D721Med (cell line): ENCODE data around the gene GTF3C4.

Experiments
- DNase-seq: peaks from one replicate; pipeline ENCODE4 v3.0.0; 2011; ENCODE audit warnings: low spot score; ENCODE audit not compliant: insufficient read length
- FAIRE-seq: peaks from 2 replicates; lab custom pipeline; 2011; peaks lifted over from hg19 to GRCh38; lab: Jason Lieb, UNC
- TF ChIP-seq, protein P1 (sequence below): IDR thresholded peaks from 2 replicates; pipeline ENCODE4 v1.5.1; 2012; ENCODE audit warnings: mild to moderate bottlenecking, control low read depth; ENCODE audit not compliant: insufficient read depth; ENCODE audit errors: missing control alignments

Gene GTF3C4

DNA sequence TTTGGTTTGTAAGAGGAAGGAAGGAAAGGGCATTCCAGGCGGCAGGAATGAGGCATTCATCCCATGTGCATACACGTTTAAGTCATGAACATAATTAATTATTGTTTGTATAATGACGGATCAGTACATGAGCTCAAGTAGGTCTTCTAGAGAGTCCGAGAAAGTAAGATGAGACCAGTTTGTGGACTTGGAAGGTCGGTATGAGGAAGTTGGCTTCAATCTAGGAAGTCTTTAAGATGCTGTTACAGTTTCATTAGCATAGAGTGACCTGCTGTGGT is 2.1 kb downstream of the GTF3C4 start:
- TF ChIP-seq, protein P1, sequence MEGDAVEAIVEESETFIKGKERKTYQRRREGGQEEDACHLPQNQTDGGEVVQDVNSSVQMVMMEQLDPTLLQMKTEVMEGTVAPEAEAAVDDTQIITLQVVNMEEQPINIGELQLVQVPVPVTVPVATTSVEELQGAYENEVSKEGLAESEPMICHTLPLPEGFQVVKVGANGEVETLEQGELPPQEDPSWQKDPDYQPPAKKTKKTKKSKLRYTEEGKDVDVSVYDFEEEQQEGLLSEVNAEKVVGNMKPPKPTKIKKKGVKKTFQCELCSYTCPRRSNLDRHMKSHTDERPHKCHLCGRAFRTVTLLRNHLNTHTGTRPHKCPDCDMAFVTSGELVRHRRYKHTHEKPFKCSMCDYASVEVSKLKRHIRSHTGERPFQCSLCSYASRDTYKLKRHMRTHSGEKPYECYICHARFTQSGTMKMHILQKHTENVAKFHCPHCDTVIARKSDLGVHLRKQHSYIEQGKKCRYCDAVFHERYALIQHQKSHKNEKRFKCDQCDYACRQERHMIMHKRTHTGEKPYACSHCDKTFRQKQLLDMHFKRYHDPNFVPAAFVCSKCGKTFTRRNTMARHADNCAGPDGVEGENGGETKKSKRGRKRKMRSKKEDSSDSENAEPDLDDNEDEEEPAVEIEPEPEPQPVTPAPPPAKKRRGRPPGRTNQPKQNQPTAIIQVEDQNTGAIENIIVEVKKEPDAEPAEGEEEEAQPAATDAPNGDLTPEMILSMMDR: no peak
- DNase-seq (no peak), FAIRE-seq (no peak)

DNA sequence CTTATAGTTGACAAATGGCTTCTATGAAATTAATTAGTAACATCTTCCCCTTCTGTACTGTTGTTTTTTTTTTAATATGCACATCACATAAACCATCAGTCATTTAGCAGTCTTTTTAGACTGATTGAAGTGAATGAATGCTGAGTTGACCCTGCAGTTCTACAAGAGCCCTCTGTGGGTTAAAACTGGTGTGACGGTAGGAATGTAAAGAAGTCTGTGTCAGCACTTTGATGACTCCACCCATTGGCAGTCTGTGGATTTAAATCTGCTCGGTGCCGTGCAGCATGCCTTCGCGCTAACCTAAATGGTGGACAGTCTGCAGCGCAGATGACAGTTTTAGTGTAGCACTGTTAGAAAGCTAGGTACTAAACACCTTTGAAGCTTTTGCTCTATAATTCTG is 3.1 kb downstream of the GTF3C4 start:
- no peak for DNase-seq
- no peak for FAIRE-seq
- TF ChIP-seq, protein P1: no peak

DNA sequence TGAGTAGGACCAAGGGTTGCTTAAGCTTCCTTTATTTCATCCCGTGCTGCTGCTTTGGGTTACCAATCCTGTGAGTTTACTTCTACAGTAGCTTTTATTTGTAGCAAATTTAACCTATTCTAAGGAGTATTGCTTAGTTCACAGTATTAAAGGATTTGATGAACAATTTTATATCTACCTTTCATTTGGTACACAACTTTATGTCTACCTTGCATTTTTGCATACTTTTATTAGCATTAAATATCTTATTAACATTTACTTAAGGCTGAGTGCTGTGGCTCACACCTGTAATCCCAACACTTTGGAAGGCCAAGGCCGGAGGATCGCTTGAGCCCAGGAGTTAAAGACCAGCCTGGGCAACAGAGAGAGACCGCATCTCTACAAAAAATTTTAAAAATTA is 4.2 kb downstream of the GTF3C4 start:
- FAIRE-seq (no peak), DNase-seq (no peak)
- TF ChIP-seq, protein P1: no peak

DNA sequence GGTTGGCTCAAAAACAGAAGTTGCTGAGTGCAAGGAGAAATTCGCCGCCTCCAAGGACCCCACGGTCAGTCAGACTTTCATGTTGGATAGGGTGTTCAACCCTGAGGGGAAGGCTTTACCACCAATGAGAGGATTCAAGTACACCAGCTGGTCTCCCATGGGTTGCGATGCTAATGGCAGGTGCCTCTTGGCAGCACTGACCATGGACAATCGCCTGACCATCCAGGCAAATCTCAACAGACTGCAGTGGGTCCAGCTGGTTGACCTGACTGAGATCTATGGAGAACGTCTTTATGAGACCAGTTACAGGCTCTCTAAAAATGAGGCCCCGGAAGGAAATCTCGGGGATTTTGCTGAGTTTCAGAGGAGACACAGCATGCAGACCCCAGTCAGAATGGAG is 7.7 kb downstream of the GTF3C4 start:
- FAIRE-seq: no peak
- DNase-seq: no peak

DNA sequence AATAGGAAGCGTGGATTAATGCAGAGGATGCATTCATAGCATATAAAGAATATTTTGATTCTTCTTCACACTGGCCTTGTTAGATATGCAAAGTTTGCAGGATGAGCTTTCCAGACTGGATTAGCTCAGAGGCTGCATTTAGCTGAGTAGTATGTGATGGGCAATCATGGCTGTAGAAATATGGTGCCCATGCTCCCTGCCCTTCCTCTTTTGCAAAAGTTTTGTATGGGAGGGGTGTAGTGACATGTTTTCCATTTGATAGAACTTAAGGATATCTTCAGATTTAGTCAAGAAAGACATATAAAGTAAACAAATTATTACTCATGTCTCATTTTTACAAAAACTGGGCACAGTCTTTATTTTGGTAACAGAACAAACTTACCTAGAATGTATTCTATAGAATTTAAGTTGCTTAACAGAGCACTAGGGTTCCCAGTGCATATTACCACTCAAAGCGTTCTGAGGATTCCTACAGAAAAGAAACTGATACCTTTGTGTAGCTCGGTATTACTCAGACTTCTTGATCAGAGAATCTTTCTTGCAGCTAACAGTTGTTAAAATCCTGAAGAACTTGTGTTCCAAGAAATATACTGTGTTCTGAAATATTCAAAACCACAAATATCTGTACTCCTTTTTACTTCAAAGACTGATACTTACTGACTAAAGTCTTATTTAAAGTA is 9.8 kb downstream of the GTF3C4 start:
- DNase-seq (no peak), FAIRE-seq (no peak)
- TF ChIP-seq, protein P1: no peak

More for the DNA sequence above, 7.7 kb downstream of the GTF3C4 start:
- TF ChIP-seq, protein P1: no peak

DNA sequence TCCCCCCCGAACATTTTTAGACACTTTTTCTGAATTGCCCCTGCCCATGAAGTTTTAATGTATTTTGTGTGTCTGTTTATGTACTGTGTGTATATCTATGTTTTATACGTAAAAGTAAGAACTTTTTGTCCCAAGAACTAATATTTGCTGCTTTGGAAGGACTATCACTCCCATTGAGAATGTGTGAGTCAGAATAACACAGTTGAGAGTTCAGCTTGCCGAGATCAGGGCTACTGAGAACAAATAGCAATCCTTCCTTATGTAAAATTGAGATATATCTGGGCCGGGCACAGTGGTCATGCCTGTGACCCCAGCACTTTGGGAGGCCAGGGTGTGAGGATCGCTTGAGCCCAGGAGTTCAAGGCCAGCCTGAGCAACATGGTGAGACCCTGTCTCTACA is 11.3 kb downstream of the GTF3C4 start:
- no peak for DNase-seq
- TF ChIP-seq, protein P1: no peak
- FAIRE-seq: no peak

DNA sequence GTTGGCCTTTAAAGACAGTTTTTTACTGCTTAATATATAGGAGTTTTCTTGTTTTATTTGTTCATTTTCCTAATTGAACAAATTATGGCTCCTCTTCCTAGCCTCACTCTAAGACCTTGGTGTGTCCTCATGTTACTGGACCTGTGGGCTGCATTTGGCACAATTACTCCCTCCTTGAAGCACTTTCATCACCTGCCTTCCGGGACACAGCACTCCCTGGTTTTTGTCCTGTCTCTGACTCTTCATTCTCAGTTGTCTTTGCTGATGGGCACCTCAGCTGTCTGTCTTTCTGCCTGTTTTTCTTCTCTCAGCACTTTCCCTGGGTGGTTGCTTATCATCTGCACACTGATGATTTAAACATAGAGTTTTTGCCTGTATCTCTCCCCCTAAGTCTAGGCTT is 13.6 kb downstream of the GTF3C4 start:
- TF ChIP-seq, protein P1: no peak
- no peak for FAIRE-seq
- DNase-seq: no peak
